CD14-positive monocyte (primary cell): ENCODE data around the gene PLCH2. TPM values are rescaled to one million over a fixed set of nuclear protein-coding genes. Genes with fewer than 3 reads are reported as not detected.
A peak's percentile ranks its signal among the peaks of the same experiment; 100 is the strongest.

Experiments used
- DNase-seq, 3 donors: peaks; one replicate each; pipeline ENCODE4 v3.0.0-alpha.2; 2011 to 2022
- H2AFZ ChIP-seq: 2 replicates; pipeline ENCODE4 v1.6.0; 2012; ENCODE audit warnings: mild to moderate bottlenecking, low read depth, low read length, inconsistent platforms; ENCODE audit not compliant: insufficient read depth, poor library complexity, severe bottlenecking
- H3K27ac ChIP-seq, 2 donors: 1 replicate in 1 of 2; 2 replicates in 1 of 2; pipeline ENCODE4 v1.5.1; 2012 to 2013; ENCODE audit warnings: low read length in 2 of 2, control low read depth in 1 of 2, inconsistent platforms in 1 of 2, low read depth in 1 of 2, mild to moderate bottlenecking in 1 of 2
- H3K27me3 ChIP-seq, 2 donors: one replicate each; pipeline versions ENCODE4 v1.6.0 to v1.6.1; 2011 to 2013; ENCODE audit warnings: low read length in 2 of 2; ENCODE audit not compliant: control insufficient read depth in 2 of 2, insufficient read depth in 2 of 2
- H3K36me3 ChIP-seq, 2 donors: replicated peaks in 1 of 2; 1 replicate in 1 of 2; 2 replicates in 1 of 2; pipeline versions ENCODE4 v1.5.1 to v1.6.1; 2012 to 2013; ENCODE audit warnings: low read length in 2 of 2, control low read depth in 1 of 2, inconsistent platforms in 1 of 2, mild to moderate bottlenecking in 1 of 2; ENCODE audit not compliant: insufficient read depth in 2 of 2, control insufficient read depth in 1 of 2
- H3K4me1 ChIP-seq, 2 donors: 1 replicate in 1 of 2; 2 replicates in 1 of 2; pipeline versions ENCODE4 v1.5.1 to v1.6.1; 2012 to 2013; ENCODE audit warnings: low read length in 2 of 2, control low read depth in 1 of 2, inconsistent platforms in 1 of 2, mild to moderate bottlenecking in 1 of 2, moderate library complexity in 1 of 2; ENCODE audit not compliant: insufficient read depth in 2 of 2, control insufficient read depth in 1 of 2
- H3K4me2 ChIP-seq: replicated peaks from 2 replicates; pipeline ENCODE3; 2012; ENCODE audit warnings: low read length, moderate library complexity, mild to moderate bottlenecking; ENCODE audit not compliant: poor library complexity, severe bottlenecking; ENCODE audit errors: extremely low read depth
- H3K4me3 ChIP-seq, 3 experiments: fragments of 200-600 bp in 1 of 3; sonication (generic) in 1 of 3; replicated peaks in 1 of 3; 1 replicate in 2 of 3; 2 replicates in 1 of 3; pipeline ENCODE4 v1.5.1; 2011 to 2013; ENCODE audit warnings: low read length in 3 of 3, mild to moderate bottlenecking in 3 of 3, control low read depth in 2 of 3, low read depth in 2 of 3, inconsistent platforms in 1 of 3, moderate library complexity in 1 of 3
- H3K79me2 ChIP-seq: 2 replicates; pipeline ENCODE4 v1.6.0; 2012; ENCODE audit warnings: mild to moderate bottlenecking, control low read depth, inconsistent platforms, low read length, moderate library complexity; ENCODE audit not compliant: insufficient read depth
- H3K9ac ChIP-seq: 2 replicates; pipeline ENCODE4 v1.6.0; 2017; ENCODE audit warnings: low read length, mild to moderate bottlenecking; ENCODE audit not compliant: insufficient read depth, poor library complexity, severe bottlenecking
- H3K9me3 ChIP-seq, 2 donors: replicated peaks in 1 of 2; 1 replicate in 1 of 2; 2 replicates in 1 of 2; pipeline versions ENCODE4 v1.5.1 to v1.6.1; 2012 to 2013; ENCODE audit warnings: low read length in 2 of 2, control low read depth in 1 of 2; ENCODE audit not compliant: control insufficient read depth in 1 of 2, insufficient read depth in 1 of 2
- H4K20me1 ChIP-seq: 2 replicates; pipeline ENCODE4 v1.6.0; 2012; ENCODE audit warnings: mild to moderate bottlenecking, low read length, control low read depth, moderate library complexity; ENCODE audit not compliant: insufficient read depth
- H3K27ac Mint-ChIP-seq, 7 donors: one replicate each; pipeline ENCODE4 v1.8.0; 2020; ENCODE audit warnings: mild to moderate bottlenecking in 7 of 7, mixed read lengths in 7 of 7, moderate library complexity in 6 of 7, inconsistent platforms in 2 of 7
- H3K27me3 Mint-ChIP-seq, 3 donors: one replicate each; pipeline ENCODE4 v1.8.0; 2021 to 2022; ENCODE audit warnings: low read depth in 3 of 3, mild to moderate bottlenecking in 3 of 3, mixed read lengths in 3 of 3, moderate library complexity in 3 of 3, inconsistent platforms in 1 of 3
- H3K36me3 Mint-ChIP-seq, 2 donors: one replicate each; pipeline ENCODE4 v1.8.0; 2020; ENCODE audit warnings: mixed read lengths in 2 of 2, inconsistent platforms in 1 of 2, mild to moderate bottlenecking in 1 of 2
- H3K4me1 Mint-ChIP-seq: one replicate; pipeline ENCODE4 v1.8.0; 2020; ENCODE audit warnings: mild to moderate bottlenecking, mixed read lengths
- H3K4me3 Mint-ChIP-seq, 2 donors: one replicate each; pipeline ENCODE4 v1.8.0; 2020; ENCODE audit warnings: mild to moderate bottlenecking in 2 of 2, mixed read lengths in 2 of 2, moderate library complexity in 1 of 2
- H3K9me3 Mint-ChIP-seq, 7 donors: one replicate each; pipeline ENCODE4 v1.8.0; 2020 to 2022; ENCODE audit warnings: mixed read lengths in 7 of 7, mild to moderate bottlenecking in 6 of 7, moderate library complexity in 6 of 7, inconsistent platforms in 2 of 7
- WGBS: methylation state at CpG from one replicate; pipeline ENCODE4 v1.1.5; 2013; ENCODE audit warnings: missing lambda C conversion rate; ENCODE audit not compliant: insufficient coverage; 5-methylcytosine and 5-hydroxymethylcytosine counted together
- intact Hi-C, 2 donors: fragments of 100-400 bp; cut with micrococcal nuclease; formaldehyde crosslinking; loops; one replicate each; pipeline versions ENCODE4 v1.15.0 to v1.15.1; 2023
- polyA plus RNA-seq, 3 donors: library from polyadenylated mRNA; depleted of rRNA in 1 of 3; unstranded in 2 of 3; stranded (reverse) in 1 of 3; fragments of 300-500 nt in 2 of 3; fragments of >200 nt in 1 of 3; fragmentation: Illumina TruSeq in 2 of 3; gene quantifications; 1 replicate in 2 of 3; 2 replicates in 1 of 3; pipeline ENCODE4 v1.2.3, GENCODE V29; 2012 to 2021
- TF ChIP-seq, protein P1 (sequence below): fragments of 200-600 bp; IDR thresholded peaks from one replicate; pipeline ENCODE4 v1.8.0; 2022; ENCODE audit warnings: antibody characterized with exemption, mild to moderate bottlenecking

PLCH2 gene
- polyA plus RNA-seq, 3 donors: 1.2 TPM; not detected in 2

DNA sequence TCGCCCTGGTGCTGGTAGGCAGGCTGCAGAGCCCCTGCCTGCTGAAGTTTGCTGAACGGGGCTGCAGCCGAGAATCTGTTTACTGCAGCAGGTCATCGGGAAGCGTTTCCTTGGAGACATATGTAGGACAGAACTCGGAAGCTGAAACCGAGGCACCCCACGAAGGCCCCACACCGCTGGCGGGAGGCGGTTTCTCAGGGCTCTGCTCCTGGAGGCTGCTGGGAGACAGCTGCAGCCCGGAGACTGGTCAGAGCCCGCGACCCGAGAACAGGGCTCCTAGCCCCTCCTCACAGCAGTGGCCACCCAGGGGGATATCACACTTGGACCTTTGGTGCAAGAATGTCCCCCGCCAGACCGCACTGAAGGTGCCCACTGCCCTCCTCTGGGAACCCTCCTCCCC lies 12.7 kb upstream of the PLCH2 start:
- H2AFZ ChIP-seq: no peak overlapping the region
- H3K9me3 ChIP-seq: no peaks in the 10 kb centered on the region
- H3K9ac ChIP-seq: no peak overlapping the region
- H3K36me3 ChIP-seq: no peaks in the 10 kb centered on the region
- Mint-ChIP-seq H3K36me3 (no peaks in the 10 kb centered on the region), H3K27ac (peak overlapping the region in 1 of 7 donors; percentile 18), H3K4me3 (no peak overlapping the region), H3K9me3 (peaks cover 0 to 1% (median 0%) of the 10 kb centered on the region in 7 donors), H3K27me3 (peaks cover 4 to 25% (median 10%) of the 10 kb centered on the region in 3 donors), H3K4me1 (no peaks in the 10 kb centered on the region)
- no peaks in the 10 kb centered on the region for H3K4me1 ChIP-seq
- no peaks in the 10 kb centered on the region for H3K79me2 ChIP-seq
- WGBS: 56% methylated on average over 17 of the region's 17 CpGs
- TF ChIP-seq, protein P1, sequence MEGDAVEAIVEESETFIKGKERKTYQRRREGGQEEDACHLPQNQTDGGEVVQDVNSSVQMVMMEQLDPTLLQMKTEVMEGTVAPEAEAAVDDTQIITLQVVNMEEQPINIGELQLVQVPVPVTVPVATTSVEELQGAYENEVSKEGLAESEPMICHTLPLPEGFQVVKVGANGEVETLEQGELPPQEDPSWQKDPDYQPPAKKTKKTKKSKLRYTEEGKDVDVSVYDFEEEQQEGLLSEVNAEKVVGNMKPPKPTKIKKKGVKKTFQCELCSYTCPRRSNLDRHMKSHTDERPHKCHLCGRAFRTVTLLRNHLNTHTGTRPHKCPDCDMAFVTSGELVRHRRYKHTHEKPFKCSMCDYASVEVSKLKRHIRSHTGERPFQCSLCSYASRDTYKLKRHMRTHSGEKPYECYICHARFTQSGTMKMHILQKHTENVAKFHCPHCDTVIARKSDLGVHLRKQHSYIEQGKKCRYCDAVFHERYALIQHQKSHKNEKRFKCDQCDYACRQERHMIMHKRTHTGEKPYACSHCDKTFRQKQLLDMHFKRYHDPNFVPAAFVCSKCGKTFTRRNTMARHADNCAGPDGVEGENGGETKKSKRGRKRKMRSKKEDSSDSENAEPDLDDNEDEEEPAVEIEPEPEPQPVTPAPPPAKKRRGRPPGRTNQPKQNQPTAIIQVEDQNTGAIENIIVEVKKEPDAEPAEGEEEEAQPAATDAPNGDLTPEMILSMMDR: no peak
- intact Hi-C loops: no loop called here
- no peaks in the 10 kb centered on the region for H4K20me1 ChIP-seq
- DNase-seq: no peak
- no peak overlapping the region for H3K27ac ChIP-seq
- H3K4me2 ChIP-seq: no peak overlapping the region
- H3K27me3 ChIP-seq: peaks cover 0 to 3% of the 10 kb centered on the region in 2 donors
- no peak overlapping the region for H3K4me3 ChIP-seq

DNA sequence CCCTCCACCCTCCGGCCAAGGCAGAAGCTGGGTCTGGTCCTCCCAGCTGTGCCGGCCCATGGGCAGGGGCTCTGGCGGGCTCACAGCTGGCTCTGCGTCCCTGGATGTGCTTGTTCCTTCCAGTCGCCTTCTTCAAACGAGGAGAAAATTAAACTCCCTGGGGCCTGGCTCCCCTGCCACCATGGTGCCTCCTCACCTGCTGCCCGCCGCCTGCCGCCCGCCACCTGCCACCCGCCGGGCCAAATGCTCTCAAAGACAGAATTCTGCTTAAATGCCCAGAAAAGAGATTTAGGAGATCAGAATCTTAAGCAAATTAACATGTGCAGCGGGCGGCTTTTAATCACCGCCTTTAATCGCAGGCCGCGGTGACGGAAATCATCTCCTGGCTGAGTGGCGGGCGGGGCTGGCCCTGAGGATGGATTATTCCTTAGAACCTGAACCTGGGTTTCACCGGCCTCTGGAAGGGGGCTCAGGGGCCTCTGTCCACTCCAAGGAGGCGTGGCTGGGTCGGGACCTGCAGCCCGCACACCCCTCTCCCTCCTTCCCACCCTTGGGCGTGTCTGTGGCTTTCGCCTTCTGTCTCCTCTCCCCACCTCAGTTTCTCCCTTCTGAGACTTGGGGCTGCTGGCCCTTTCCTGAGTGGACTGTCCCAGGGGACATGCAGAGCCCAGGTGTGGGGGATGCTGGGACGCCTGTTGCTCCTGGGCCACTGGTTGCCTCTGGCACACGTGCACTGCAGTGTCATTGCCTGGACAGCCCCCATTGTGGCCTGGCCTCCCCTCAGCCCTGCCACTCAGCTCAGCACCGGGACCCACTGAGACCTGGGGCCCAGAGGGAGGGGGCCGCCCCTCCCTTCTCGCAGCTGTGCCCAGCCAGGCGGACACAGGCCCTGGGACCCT lies 10.5 kb upstream of the PLCH2 start:
- H3K4me1 Mint-ChIP-seq: no peaks in the 10 kb centered on the region
- H3K4me3 ChIP-seq: no peak overlapping the region
- no peaks in the 10 kb centered on the region for H3K79me2 ChIP-seq
- no peak overlapping the region for H3K9ac ChIP-seq
- H3K27me3 Mint-ChIP-seq: peaks cover 4 to 28% (median 10%) of the 10 kb centered on the region in 3 donors
- H3K27ac ChIP-seq: no peak overlapping the region
- H3K9me3 Mint-ChIP-seq: peaks cover 0 to 1% (median 0%) of the 10 kb centered on the region in 7 donors
- H2AFZ ChIP-seq: no peak overlapping the region
- H3K27me3 ChIP-seq: peaks cover 0 to 3% of the 10 kb centered on the region in 2 donors
- no peak overlapping the region for H3K4me3 Mint-ChIP-seq
- H3K4me1 ChIP-seq: no peaks in the 10 kb centered on the region
- no peaks in the 10 kb centered on the region for H3K9me3 ChIP-seq
- TF ChIP-seq, protein P1: no peak
- no peak overlapping the region for H3K4me2 ChIP-seq
- 84% methylated on average over 29 of the region's 33 CpGs for WGBS
- H4K20me1 ChIP-seq: no peaks in the 10 kb centered on the region
- intact Hi-C loops: no loop called here
- no peak overlapping the region for H3K27ac Mint-ChIP-seq
- H3K36me3 ChIP-seq: no peaks in the 10 kb centered on the region
- no peaks in the 10 kb centered on the region for H3K36me3 Mint-ChIP-seq
- DNase-seq: no peak
